Measurements from ENCODE around the gene UBE2D3. TPM values are rescaled to one million over a fixed set of nuclear protein-coding genes. Genes with fewer than 3 reads are reported as not detected.
A peak's percentile ranks its signal among the peaks of the same experiment; 100 is the strongest.

The UBE2D3 gene
- total RNA-seq, 1 donor from 2014 or later: 340 TPM

DNA sequence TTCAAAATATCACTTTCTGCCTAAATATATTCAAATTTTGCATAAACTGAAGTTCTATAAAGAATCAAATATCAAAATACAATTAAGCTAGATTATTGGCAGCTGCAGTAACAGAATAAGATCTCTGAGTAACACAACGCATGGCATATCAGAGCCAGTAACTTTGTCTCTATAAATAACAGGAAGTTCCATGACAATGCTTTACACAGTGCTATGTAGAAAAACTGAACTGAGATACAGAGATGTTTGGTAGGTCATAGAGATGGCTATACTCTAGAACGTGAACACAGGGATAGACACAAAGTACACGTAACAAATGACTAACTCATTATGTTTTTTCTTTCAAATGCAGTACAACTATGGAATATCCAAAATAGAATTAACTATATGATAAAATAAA lies 18.2 kb downstream of the UBE2D3 start:
- H3K4me3 Mint-ChIP-seq (ENCODE audit: unreplicated experiment): no peak overlapping the region
- no peak overlapping the region for H3K4me3 ChIP-seq (ENCODE audit: insufficient read depth, low read depth, low read length)
- no peaks in the 10 kb centered on the region for H3K9me3 Mint-ChIP-seq (ENCODE audit: unreplicated experiment)
- no peak overlapping the region for H3K9ac ChIP-seq (ENCODE audit: low read length)
- DNase-seq (ENCODE audit: low read depth) (no peak), FAIRE-seq (no peak)
- TF ChIP-seq, protein P1, sequence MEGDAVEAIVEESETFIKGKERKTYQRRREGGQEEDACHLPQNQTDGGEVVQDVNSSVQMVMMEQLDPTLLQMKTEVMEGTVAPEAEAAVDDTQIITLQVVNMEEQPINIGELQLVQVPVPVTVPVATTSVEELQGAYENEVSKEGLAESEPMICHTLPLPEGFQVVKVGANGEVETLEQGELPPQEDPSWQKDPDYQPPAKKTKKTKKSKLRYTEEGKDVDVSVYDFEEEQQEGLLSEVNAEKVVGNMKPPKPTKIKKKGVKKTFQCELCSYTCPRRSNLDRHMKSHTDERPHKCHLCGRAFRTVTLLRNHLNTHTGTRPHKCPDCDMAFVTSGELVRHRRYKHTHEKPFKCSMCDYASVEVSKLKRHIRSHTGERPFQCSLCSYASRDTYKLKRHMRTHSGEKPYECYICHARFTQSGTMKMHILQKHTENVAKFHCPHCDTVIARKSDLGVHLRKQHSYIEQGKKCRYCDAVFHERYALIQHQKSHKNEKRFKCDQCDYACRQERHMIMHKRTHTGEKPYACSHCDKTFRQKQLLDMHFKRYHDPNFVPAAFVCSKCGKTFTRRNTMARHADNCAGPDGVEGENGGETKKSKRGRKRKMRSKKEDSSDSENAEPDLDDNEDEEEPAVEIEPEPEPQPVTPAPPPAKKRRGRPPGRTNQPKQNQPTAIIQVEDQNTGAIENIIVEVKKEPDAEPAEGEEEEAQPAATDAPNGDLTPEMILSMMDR (IDR thresholded peaks at IDR 0.05; ENCODE audit: insufficient read depth, low read depth, low read length): no peak
- TF ChIP-seq EZH2 (IDR thresholded peaks at IDR 0.05; ENCODE audit: insufficient read depth, low read length): no peak
- H3K36me3 Mint-ChIP-seq (ENCODE audit: low read depth, unreplicated experiment): peaks cover 6% of the 10 kb centered on the region
- H3K36me3 ChIP-seq (ENCODE audit: insufficient read depth, low read length): peaks cover 33% of the 10 kb centered on the region
- H3K79me2 ChIP-seq (ENCODE audit: insufficient read depth, low read length): peaks cover 100% of the 10 kb centered on the region
- H3K27ac ChIP-seq (ENCODE audit: low read depth, low read length): no peak overlapping the region
- H4K20me1 ChIP-seq (ENCODE audit: insufficient read depth, low read length): peaks cover 92% of the 10 kb centered on the region
- no peaks in the 10 kb centered on the region for H3K27me3 ChIP-seq (ENCODE audit: insufficient read depth, low read length)
- peaks cover 72% of the 10 kb centered on the region for H3K4me1 Mint-ChIP-seq (ENCODE audit: low read depth, unreplicated experiment)
- no peak overlapping the region for H3K27ac Mint-ChIP-seq (ENCODE audit: unreplicated experiment)
- no peaks in the 10 kb centered on the region for H3K27me3 Mint-ChIP-seq (ENCODE audit: low read depth, unreplicated experiment)
- no peaks in the 10 kb centered on the region for H3K9me3 ChIP-seq (ENCODE audit: insufficient read depth, low read depth, low read length)
- peak overlapping the region; percentile 16 for H3K4me2 ChIP-seq (ENCODE audit: low read length)
- H3K4me1 ChIP-seq (ENCODE audit: insufficient read depth, low read length): peaks cover 14% of the 10 kb centered on the region
- H2AFZ ChIP-seq (ENCODE audit: low read depth, low read length): no peak overlapping the region

GRCh38 chr4:102808009-102808408 lies 19.3 kb downstream of the UBE2D3 start:
- Mint-ChIP-seq H3K27ac (ENCODE audit: unreplicated experiment) (no peak overlapping the region), H3K27me3 (ENCODE audit: low read depth, unreplicated experiment) (no peaks in the 10 kb centered on the region), H3K36me3 (ENCODE audit: low read depth, unreplicated experiment) (peaks cover 8% of the 10 kb centered on the region), H3K4me1 (ENCODE audit: low read depth, unreplicated experiment) (peaks cover 63% of the 10 kb centered on the region), H3K4me3 (ENCODE audit: unreplicated experiment) (no peak overlapping the region), H3K9me3 (ENCODE audit: unreplicated experiment) (no peaks in the 10 kb centered on the region)
- DNase-seq (ENCODE audit: low read depth) (no peak), FAIRE-seq (no peak)
- H3K36me3 ChIP-seq (ENCODE audit: insufficient read depth, low read length): peaks cover 32% of the 10 kb centered on the region
- H3K4me3 ChIP-seq (ENCODE audit: insufficient read depth, low read depth, low read length): no peak overlapping the region
- H3K9me3 ChIP-seq (ENCODE audit: insufficient read depth, low read depth, low read length): no peaks in the 10 kb centered on the region
- no peak overlapping the region for H2AFZ ChIP-seq (ENCODE audit: low read depth, low read length)
- H3K27me3 ChIP-seq (ENCODE audit: insufficient read depth, low read length): no peaks in the 10 kb centered on the region
- H4K20me1 ChIP-seq (ENCODE audit: insufficient read depth, low read length): peaks cover 92% of the 10 kb centered on the region
- H3K4me1 ChIP-seq (ENCODE audit: insufficient read depth, low read length): peaks cover 14% of the 10 kb centered on the region
- TF ChIP-seq, protein P1 (IDR thresholded peaks at IDR 0.05; ENCODE audit: insufficient read depth, low read depth, low read length): no peak
- no peak for TF ChIP-seq EZH2 (IDR thresholded peaks at IDR 0.05; ENCODE audit: insufficient read depth, low read length)
- H3K4me2 ChIP-seq (ENCODE audit: low read length): no peak overlapping the region
- peaks cover 100% of the 10 kb centered on the region for H3K79me2 ChIP-seq (ENCODE audit: insufficient read depth, low read length)
- no peak overlapping the region for H3K27ac ChIP-seq (ENCODE audit: low read depth, low read length)
- H3K9ac ChIP-seq (ENCODE audit: low read length): no peak overlapping the region

- no peaks in the 10 kb centered on the region for H3K27me3 ChIP-seq (ENCODE audit: insufficient read depth, low read length)
- Mint-ChIP-seq H3K4me3 (ENCODE audit: unreplicated experiment) (no peak overlapping the region), H3K9me3 (ENCODE audit: unreplicated experiment) (no peaks in the 10 kb centered on the region), H3K27ac (ENCODE audit: unreplicated experiment) (peak overlapping the region; percentile 5), H3K27me3 (ENCODE audit: low read depth, unreplicated experiment) (no peaks in the 10 kb centered on the region), H3K4me1 (ENCODE audit: low read depth, unreplicated experiment) (peaks cover 61% of the 10 kb centered on the region), H3K36me3 (ENCODE audit: low read depth, unreplicated experiment) (peaks cover 8% of the 10 kb centered on the region)
- TF ChIP-seq EZH2 (IDR thresholded peaks at IDR 0.05; ENCODE audit: insufficient read depth, low read length): no peak
- TF ChIP-seq, protein P1 (IDR thresholded peaks at IDR 0.05; ENCODE audit: insufficient read depth, low read depth, low read length): no peak
- H3K27ac ChIP-seq (ENCODE audit: low read depth, low read length): no peak overlapping the region
- H3K4me2 ChIP-seq (ENCODE audit: low read length): no peak overlapping the region
- H2AFZ ChIP-seq (ENCODE audit: low read depth, low read length): no peak overlapping the region
- peaks cover 37% of the 10 kb centered on the region for H3K36me3 ChIP-seq (ENCODE audit: insufficient read depth, low read length)
- no peaks in the 10 kb centered on the region for H3K9me3 ChIP-seq (ENCODE audit: insufficient read depth, low read depth, low read length)
- FAIRE-seq (no peak), DNase-seq (ENCODE audit: low read depth) (no peak)
- H3K4me1 ChIP-seq (ENCODE audit: insufficient read depth, low read length): peaks cover 14% of the 10 kb centered on the region
- no peak overlapping the region for H3K9ac ChIP-seq (ENCODE audit: low read length)
- no peak overlapping the region for H3K4me3 ChIP-seq (ENCODE audit: insufficient read depth, low read depth, low read length)
- H4K20me1 ChIP-seq (ENCODE audit: insufficient read depth, low read length): peaks cover 90% of the 10 kb centered on the region
- peaks cover 100% of the 10 kb centered on the region for H3K79me2 ChIP-seq (ENCODE audit: insufficient read depth, low read length)
Measured at GRCh38 chr4:102807345-102807744, 20.0 kb downstream of the UBE2D3 start.
